Caco-2 (cell line): ENCODE data around the gene MON2. TPM values are rescaled to one million over a fixed set of nuclear protein-coding genes. Genes with fewer than 3 reads are reported as not detected.

ENCODE experiments used
- BruUV-seq: library from RNA; stranded (reverse); fragments of 400-500 nt; replicated peaks from 2 replicates; lab custom pipeline; 2021; lab: Mats Ljungman, UMichigan
- CTCF ChIA-PET: fragments of 300-600 bp; sonication (Branson Sonifier 250); formaldehyde crosslinking; loops from one replicate; lab custom pipeline; 2022; ENCODE audit warnings: antibody characterized with exemption; lab: Charles Lee
- POLR2A ChIA-PET: fragments of 300-600 bp; sonication (Branson Sonifier 250); formaldehyde crosslinking; loops from one replicate; lab custom pipeline; 2022; ENCODE audit warnings: antibody characterized with exemption; lab: Charles Lee
- DNase-seq, 2 experiments: peaks; one replicate each; pipeline versions ENCODE4 v3.0.0 to v3.0.0-alpha.2; 2020 to 2022
- H3K27me3 ChIP-seq: replicated peaks from 2 replicates; pipeline ENCODE4 v1.6.0; 2011; ENCODE audit warnings: low read length; ENCODE audit not compliant: control insufficient read depth, insufficient read depth
- H3K36me3 ChIP-seq: 2 replicates; pipeline ENCODE4 v1.5.1; 2011; ENCODE audit warnings: low read length; ENCODE audit not compliant: control insufficient read depth, insufficient read depth
- H3K4me1 ChIP-seq: fragments of 250-450 bp; sonication (Bioruptor Pico); 2 replicates; pipeline ENCODE4 v1.5.1; 2020; ENCODE audit warnings: mild to moderate bottlenecking
- H3K4me3 ChIP-seq: 2 replicates; pipeline ENCODE4 v1.5.1; 2011; ENCODE audit warnings: low read depth, mild to moderate bottlenecking, control low read depth, low read length
- H3K9me3 ChIP-seq: fragments of 250-450 bp; sonication (Bioruptor Pico); 2 replicates; pipeline ENCODE4 v1.5.1; 2020; ENCODE audit warnings: mild to moderate bottlenecking, moderate library complexity
- H3K27ac Mint-ChIP-seq: one replicate; pipeline ENCODE4 v1.8.0; 2022; ENCODE audit warnings: mixed read lengths; ENCODE audit not compliant: unreplicated experiment
- H3K27me3 Mint-ChIP-seq: one replicate; pipeline ENCODE4 v1.8.0; 2022; ENCODE audit warnings: mixed read lengths; ENCODE audit not compliant: insufficient read depth, unreplicated experiment
- H3K36me3 Mint-ChIP-seq: one replicate; pipeline ENCODE4 v1.8.0; 2022; ENCODE audit warnings: mild to moderate bottlenecking, mixed read lengths; ENCODE audit not compliant: insufficient read depth, unreplicated experiment
- H3K4me1 Mint-ChIP-seq: one replicate; pipeline ENCODE4 v1.8.0; 2022; ENCODE audit warnings: low read depth, mixed read lengths; ENCODE audit not compliant: unreplicated experiment
- H3K4me3 Mint-ChIP-seq: one replicate; pipeline ENCODE4 v1.8.0; 2022; ENCODE audit warnings: mild to moderate bottlenecking, moderate library complexity, mixed read lengths; ENCODE audit not compliant: unreplicated experiment
- H3K9me3 Mint-ChIP-seq: one replicate; pipeline ENCODE4 v1.8.0; 2022; ENCODE audit warnings: mixed read lengths; ENCODE audit not compliant: unreplicated experiment
- CTCF ChIP-seq, 2 experiments: fragments of 200-600 bp in 1 of 2; IDR thresholded peaks; 1 replicate in 1 of 2; 2 replicates in 1 of 2; pipeline versions ENCODE4 v1.5.1 to v1.8.0; 2011 to 2022; ENCODE audit warnings: antibody characterized with exemption in 1 of 2, control low read depth in 1 of 2, inconsistent platforms in 1 of 2, low read depth in 1 of 2, low read length in 1 of 2, mild to moderate bottlenecking in 1 of 2, moderate library complexity in 1 of 2; ENCODE audit not compliant: insufficient read depth in 1 of 2, severe bottlenecking in 1 of 2, unreplicated experiment in 1 of 2
- intact Hi-C: fragments of 100-400 bp; cut with micrococcal nuclease; formaldehyde crosslinking; loops from one replicate; pipeline ENCODE4 v1.10.0; 2022; ENCODE audit not compliant: unreplicated experiment
- total RNA-seq: library from RNA; stranded (reverse); gene quantifications from 2 replicates; pipeline ENCODE4 v1.2.3, GENCODE V29; 2022

Gene MON2
- total RNA-seq, 1 experiment from 2014 or later = 30.8 TPM

DNA sequence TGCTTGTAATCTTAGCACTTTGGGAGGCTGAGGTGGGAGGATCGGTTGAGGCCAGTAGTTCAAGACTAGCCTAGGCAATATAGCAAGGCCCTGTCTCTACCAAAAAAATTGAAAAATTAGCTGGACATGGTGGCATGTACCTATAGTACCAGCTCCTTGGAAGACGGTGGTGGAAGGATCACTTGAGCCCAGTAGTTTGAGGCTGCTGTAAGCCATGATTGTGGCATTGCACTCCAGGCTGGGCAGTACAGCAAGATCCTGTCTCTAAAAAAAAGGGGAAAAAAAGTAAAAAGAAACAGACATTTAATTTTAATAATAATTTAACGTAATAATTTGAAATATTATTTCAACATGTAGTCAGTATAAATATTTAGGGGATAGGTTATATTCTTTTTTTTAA is 16.1 kb downstream of the MON2 start:
- CTCF ChIA-PET = no interaction called here
- H3K9me3 Mint-ChIP-seq = no peaks in the 10 kb centered on the region
- H3K4me1 Mint-ChIP-seq = no peaks in the 10 kb centered on the region
- TF ChIP-seq CTCF (IDR thresholded peaks at IDR 0.05; ENCODE audit: insufficient read depth in 1 of 2, low read depth in 1 of 2, low read length in 1 of 2, severe bottlenecking in 1 of 2, unreplicated experiment in 1 of 2) = no peak
- no peaks in the 10 kb centered on the region for H3K27me3 Mint-ChIP-seq
- no TSS peak for BruUV-seq
- Histone ChIP-seq H3K36me3 (no peaks in the 10 kb centered on the region), H3K9me3 (no peaks in the 10 kb centered on the region), H3K27me3 (no peaks in the 10 kb centered on the region), H3K4me1 (no peaks in the 10 kb centered on the region), H3K4me3 (no peak overlapping the region)
- POLR2A ChIA-PET = no interaction called here
- DNase-seq = no peak
- no peak overlapping the region for H3K4me3 Mint-ChIP-seq
- H3K27ac Mint-ChIP-seq = no peak overlapping the region
- H3K36me3 Mint-ChIP-seq = no peaks in the 10 kb centered on the region
- intact Hi-C loops = no loop called here

DNA sequence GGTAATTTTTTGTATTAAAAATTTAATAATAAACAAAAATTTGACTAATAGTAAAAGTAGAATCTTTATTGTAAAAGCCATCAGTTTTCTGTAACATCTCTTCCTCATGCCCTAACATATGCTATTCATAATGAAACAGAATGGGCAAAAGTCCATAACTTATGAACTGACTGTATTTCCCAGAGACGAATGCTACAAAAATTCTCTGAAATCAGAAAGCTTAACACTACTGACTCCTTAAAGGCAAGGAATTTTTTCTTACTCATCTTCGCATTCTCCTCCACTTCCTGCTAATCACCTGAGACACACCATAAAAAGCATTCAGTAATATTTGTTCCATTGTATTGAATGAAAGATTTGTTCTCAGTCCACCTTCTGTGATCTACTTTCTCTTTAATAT is 17.6 kb downstream of the MON2 start:
- H3K36me3 Mint-ChIP-seq = no peaks in the 10 kb centered on the region
- Histone ChIP-seq H3K4me1 (no peaks in the 10 kb centered on the region), H3K9me3 (no peaks in the 10 kb centered on the region), H3K27me3 (no peaks in the 10 kb centered on the region), H3K36me3 (no peaks in the 10 kb centered on the region), H3K4me3 (no peak overlapping the region)
- no peaks in the 10 kb centered on the region for H3K4me1 Mint-ChIP-seq
- DNase-seq = no peak
- no peak overlapping the region for H3K4me3 Mint-ChIP-seq
- no TSS peak for BruUV-seq
- H3K9me3 Mint-ChIP-seq = no peaks in the 10 kb centered on the region
- ChIA-PET POLR2A (no interaction called here), CTCF (no interaction called here)
- intact Hi-C loops = no loop called here
- H3K27me3 Mint-ChIP-seq = no peaks in the 10 kb centered on the region
- no peak for TF ChIP-seq CTCF (IDR thresholded peaks at IDR 0.05; ENCODE audit: insufficient read depth in 1 of 2, low read depth in 1 of 2, low read length in 1 of 2, severe bottlenecking in 1 of 2, unreplicated experiment in 1 of 2)
- no peak overlapping the region for H3K27ac Mint-ChIP-seq

GRCh38 chr12:62505786-62506185 is 39.2 kb downstream of the MON2 start:
- Histone ChIP-seq H3K27me3 (no peaks in the 10 kb centered on the region), H3K4me1 (no peaks in the 10 kb centered on the region), H3K9me3 (no peaks in the 10 kb centered on the region; the same call in 1 of the 2 replicates), H3K36me3 (no peaks in the 10 kb centered on the region), H3K4me3 (no peak overlapping the region)
- Mint-ChIP-seq H3K9me3 (peaks cover 14% of the 10 kb centered on the region), H3K36me3 (peaks cover 23% of the 10 kb centered on the region), H3K27me3 (no peaks in the 10 kb centered on the region), H3K4me1 (peaks cover 19% of the 10 kb centered on the region), H3K4me3 (no peak overlapping the region), H3K27ac (no peak overlapping the region)
- TF ChIP-seq CTCF (IDR thresholded peaks at IDR 0.05; ENCODE audit: insufficient read depth in 1 of 2, low read depth in 1 of 2, low read length in 1 of 2, severe bottlenecking in 1 of 2, unreplicated experiment in 1 of 2) = no peak
- POLR2A ChIA-PET = no interaction called here
- no TSS peak for BruUV-seq
- CTCF ChIA-PET = no interaction called here
- no peak for DNase-seq
- intact Hi-C loops = no loop called here
